Mesothelial cell of epicardium (in vitro differentiated cells): Measurements from ENCODE around the gene PGAP6. TPM values are rescaled to one million over a fixed set of nuclear protein-coding genes. Genes with fewer than 3 reads are reported as not detected.

Source experiments
- DNase-seq, 2 experiments: peaks; one replicate each; pipeline ENCODE4 v3.0.0; 2021; ENCODE audit warnings: low spot score in 2 of 2; ENCODE audit not compliant: unreplicated experiment in 2 of 2
- H3K27ac Mint-ChIP-seq: 2 replicates; pipeline ENCODE4 v1.8.0; 2021; ENCODE audit warnings: mixed read lengths
- H3K27me3 Mint-ChIP-seq: 2 replicates; pipeline ENCODE4 v1.8.0; 2021; ENCODE audit warnings: low read depth, mixed read lengths
- H3K36me3 Mint-ChIP-seq: 2 replicates; pipeline ENCODE4 v1.8.0; 2021; ENCODE audit warnings: mixed read lengths
- H3K4me1 Mint-ChIP-seq: 2 replicates; pipeline ENCODE4 v1.8.0; 2021; ENCODE audit warnings: mixed read lengths
- H3K4me3 Mint-ChIP-seq: 2 replicates; pipeline ENCODE4 v1.8.0; 2021; ENCODE audit warnings: mild to moderate bottlenecking, moderate library complexity, mixed read lengths
- H3K9me3 Mint-ChIP-seq: 2 replicates; pipeline ENCODE4 v1.8.0; 2021; ENCODE audit warnings: mixed read lengths
- total RNA-seq: library from RNA; stranded (reverse); gene quantifications from 3 replicates; pipeline ENCODE4 v1.2.1, GENCODE V29; 2021
- TF ChIP-seq, protein P1 (sequence below): fragments of 200-600 bp; sonication (generic); IDR thresholded peaks from one replicate; pipeline ENCODE4 v1.5.0; 2021; ENCODE audit warnings: antibody characterized with exemption; ENCODE audit not compliant: unreplicated experiment

Gene PGAP6
- total RNA-seq, 1 donor from 2014 or later, result 51.4 TPM

DNA sequence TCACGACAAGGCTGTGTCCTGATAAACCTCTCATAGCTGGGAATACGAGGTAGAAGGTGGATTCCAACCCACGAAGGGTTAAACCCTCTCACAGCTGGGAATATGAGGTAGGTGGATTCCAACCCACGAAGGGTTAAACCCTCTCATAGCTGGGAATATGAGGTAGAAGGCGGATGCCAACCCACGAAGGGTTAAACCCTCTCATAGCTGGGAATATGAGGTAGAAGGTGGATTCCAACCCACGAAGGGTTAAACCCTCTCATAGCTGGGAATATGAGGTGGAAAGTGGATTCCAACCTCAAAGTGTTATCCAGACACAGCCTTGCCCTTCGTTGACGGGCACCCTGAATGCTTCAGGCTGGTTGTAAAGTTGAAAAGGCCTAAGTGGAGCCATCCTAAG, 60.2 kb downstream of the PGAP6 start:
- Mint-ChIP-seq H3K27ac (no peak overlapping the region), H3K4me3 (no peak overlapping the region), H3K27me3 (no peaks in the 10 kb centered on the region), H3K4me1 (no peaks in the 10 kb centered on the region), H3K36me3 (peaks cover 11% of the 10 kb centered on the region), H3K9me3 (no peaks in the 10 kb centered on the region)
- DNase-seq, result no peak
- TF ChIP-seq, protein P1, sequence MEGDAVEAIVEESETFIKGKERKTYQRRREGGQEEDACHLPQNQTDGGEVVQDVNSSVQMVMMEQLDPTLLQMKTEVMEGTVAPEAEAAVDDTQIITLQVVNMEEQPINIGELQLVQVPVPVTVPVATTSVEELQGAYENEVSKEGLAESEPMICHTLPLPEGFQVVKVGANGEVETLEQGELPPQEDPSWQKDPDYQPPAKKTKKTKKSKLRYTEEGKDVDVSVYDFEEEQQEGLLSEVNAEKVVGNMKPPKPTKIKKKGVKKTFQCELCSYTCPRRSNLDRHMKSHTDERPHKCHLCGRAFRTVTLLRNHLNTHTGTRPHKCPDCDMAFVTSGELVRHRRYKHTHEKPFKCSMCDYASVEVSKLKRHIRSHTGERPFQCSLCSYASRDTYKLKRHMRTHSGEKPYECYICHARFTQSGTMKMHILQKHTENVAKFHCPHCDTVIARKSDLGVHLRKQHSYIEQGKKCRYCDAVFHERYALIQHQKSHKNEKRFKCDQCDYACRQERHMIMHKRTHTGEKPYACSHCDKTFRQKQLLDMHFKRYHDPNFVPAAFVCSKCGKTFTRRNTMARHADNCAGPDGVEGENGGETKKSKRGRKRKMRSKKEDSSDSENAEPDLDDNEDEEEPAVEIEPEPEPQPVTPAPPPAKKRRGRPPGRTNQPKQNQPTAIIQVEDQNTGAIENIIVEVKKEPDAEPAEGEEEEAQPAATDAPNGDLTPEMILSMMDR, result no peak

Other genes with a start within 250 kb of the PGAP6 start
- 43.5 to 45.8 TPM (median 44.5 TPM) in 3 replicates for gene NPRL3, start 243.3 kb downstream of the PGAP6 start, total RNA-seq
- not detected in 3 replicates for gene HBZ, start 229.3 kb downstream of the PGAP6 start, total RNA-seq
- gene HBM, start 216.0 kb downstream of the PGAP6 start, total RNA-seq, result not detected in 3 replicates
- not detected in 3 replicates for gene HBA2, start 209.1 kb downstream of the PGAP6 start, total RNA-seq
- gene HBA1, start 205.3 kb downstream of the PGAP6 start, total RNA-seq, result not detected in 3 replicates
- gene HBQ1, start 201.5 kb downstream of the PGAP6 start, total RNA-seq, result 0.60 to 1.1 TPM (median 0.91 TPM) in 3 replicates
- 191 to 203 TPM (median 193 TPM) in 3 replicates for gene LUC7L, start 152.5 kb downstream of the PGAP6 start, total RNA-seq
- gene FAM234A, start 147.2 kb downstream of the PGAP6 start, total RNA-seq, result 133 to 137 TPM (median 137 TPM) in 3 replicates
- gene RGS11, start 106.0 kb downstream of the PGAP6 start, total RNA-seq, result 3.4 to 4.0 TPM (median 3.5 TPM) in 3 replicates
- gene ARHGDIG, start 101.4 kb downstream of the PGAP6 start, total RNA-seq, result 3.6 to 4.8 TPM (median 4.7 TPM) in 3 replicates
- gene PDIA2, start 98.8 kb downstream of the PGAP6 start, total RNA-seq, result 2.1 to 3.3 TPM (median 2.7 TPM) in 3 replicates
- gene AXIN1, start 29.3 kb downstream of the PGAP6 start, total RNA-seq, result 31.1 to 34.0 TPM (median 33.2 TPM) in 3 replicates
- 75.3 to 75.9 TPM (median 75.9 TPM) in 3 replicates for gene MRPL28, start 11.4 kb downstream of the PGAP6 start, total RNA-seq
- 252 to 258 TPM (median 253 TPM) in 3 replicates for gene NME4, start 15.2 kb upstream of the PGAP6 start, total RNA-seq
- gene DECR2, start 19.9 kb upstream of the PGAP6 start, total RNA-seq, result 29.3 to 35.4 TPM (median 31.2 TPM) in 3 replicates
- gene RAB11FIP3, start 43.7 kb upstream of the PGAP6 start, total RNA-seq, result 53.9 to 68.8 TPM (median 59.7 TPM) in 3 replicates
- 48.2 to 49.1 TPM (median 48.7 TPM) in 3 replicates for gene CAPN15, start 145.7 kb upstream of the PGAP6 start, total RNA-seq
- 0.25 TPM in 1 of 3 replicates, not detected in the others for gene PRR35, start 178.4 kb upstream of the PGAP6 start, total RNA-seq
- gene NHLRC4, start 185.0 kb upstream of the PGAP6 start, total RNA-seq, result 2.3 to 3.0 TPM (median 2.7 TPM) in 3 replicates
- gene PIGQ, start 188.0 kb upstream of the PGAP6 start, total RNA-seq, result 78.5 to 86.7 TPM (median 84.8 TPM) in 3 replicates
- 23.2 to 26.2 TPM (median 25.5 TPM) in 3 replicates for gene RAB40C, start 208.1 kb upstream of the PGAP6 start, total RNA-seq
- 0.47 to 0.94 TPM (median 0.84 TPM) in 3 replicates for gene WFIKKN1, start 249.0 kb upstream of the PGAP6 start, total RNA-seq